GM18867 (cell line): ENCODE results near the gene SBK1.
A peak's percentile ranks its signal among the peaks of the same experiment; 100 is the strongest.
"Not testable (repeated sequence)": the region's sequence is repeated elsewhere in the genome, so short reads cannot be mapped to it uniquely, and the experiment has no call there.

Experiments used
- ATAC-seq: cut with Tn5 transposase; IDR thresholded peaks from one replicate; pipeline ENCODE4 v1.9.1; 2021; ENCODE audit warnings: mild to moderate bottlenecking, moderate library complexity; ENCODE audit not compliant: unreplicated experiment

The SBK1 gene

DNA sequence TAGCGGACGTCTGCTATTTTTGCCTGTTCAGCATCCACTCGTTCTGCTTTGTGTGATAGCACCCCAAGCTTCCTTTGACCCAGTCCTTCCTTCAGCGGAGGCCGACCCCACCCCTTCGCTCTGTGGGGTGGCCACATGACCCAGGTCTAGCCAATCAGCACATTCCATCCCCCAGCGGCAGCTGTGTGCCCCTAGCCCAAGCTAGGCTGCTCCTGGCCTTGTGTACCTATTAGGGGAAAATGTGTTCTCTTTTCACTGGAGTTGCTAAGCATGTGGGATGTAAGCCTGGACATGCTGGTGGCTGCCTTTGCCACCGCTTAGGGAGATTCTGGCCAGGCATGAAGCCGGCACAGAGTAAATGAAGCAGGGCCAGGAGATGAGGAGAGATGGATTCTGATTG, 37.9 kb downstream of the SBK1 start:
- ATAC-seq = not testable (repeated sequence)

GRCh38 chr16:28330981-28331380, 38.7 kb downstream of the SBK1 start:
- ATAC-seq = not testable (repeated sequence)

GRCh38 chr16:28332632-28333031, 40.3 kb downstream of the SBK1 start:
- ATAC-seq = not testable (repeated sequence)

DNA sequence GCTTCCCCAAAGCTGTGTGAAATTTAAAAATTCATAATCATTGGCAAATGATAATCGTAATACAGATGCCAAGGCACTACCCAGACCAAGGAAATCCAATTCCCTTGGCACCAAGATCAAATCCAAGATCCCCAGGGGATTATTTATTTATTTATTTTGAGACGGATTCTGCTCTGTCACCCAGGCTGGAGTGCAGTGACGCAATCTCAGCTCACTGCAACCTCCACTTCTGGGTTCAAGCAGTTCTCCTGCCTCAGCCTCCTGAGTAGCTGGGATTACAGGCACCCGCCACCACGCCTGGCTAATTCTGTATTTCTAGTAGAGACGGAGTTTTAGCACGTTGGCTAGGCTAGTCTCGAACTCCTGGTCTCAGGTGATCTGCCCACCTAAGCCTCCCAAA, 43.4 kb downstream of the SBK1 start:
- not testable (repeated sequence) for ATAC-seq

DNA sequence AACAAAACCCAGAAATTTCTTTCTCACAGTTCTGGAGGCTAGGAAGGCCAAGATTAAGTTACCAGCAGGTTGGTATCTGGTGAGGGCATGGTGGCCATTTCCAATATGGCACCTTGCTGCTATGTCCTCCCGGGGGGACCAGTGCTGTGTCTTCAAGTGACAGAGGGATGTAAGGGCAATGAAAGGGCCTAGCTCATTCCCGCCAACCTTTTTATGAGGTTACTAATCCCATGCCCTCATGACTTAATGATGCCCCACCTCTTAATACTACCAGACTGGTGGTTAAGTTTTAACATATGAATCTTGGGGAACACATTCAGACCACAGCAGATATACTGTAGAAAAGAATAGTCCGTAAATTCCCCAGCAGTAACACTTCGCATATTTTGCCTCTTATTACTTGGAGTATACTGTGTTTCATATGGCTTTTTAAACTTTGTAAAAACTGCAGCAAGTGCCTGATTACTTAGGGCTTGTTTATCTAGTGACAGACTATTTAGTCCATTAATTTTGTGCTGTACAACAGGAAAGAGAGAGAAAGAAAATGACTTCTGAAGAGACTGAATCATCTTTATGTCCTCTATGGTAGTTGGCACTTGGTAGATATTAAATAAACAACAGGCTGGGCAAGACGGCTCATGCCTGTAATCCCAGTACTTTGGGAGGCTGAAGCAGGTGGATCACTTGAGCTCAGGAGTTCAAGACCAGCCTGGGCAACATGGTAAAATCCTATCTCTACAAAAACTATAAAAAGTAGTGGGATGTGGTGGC, 44.8 kb downstream of the SBK1 start:
- ATAC-seq = not testable (repeated sequence)

DNA sequence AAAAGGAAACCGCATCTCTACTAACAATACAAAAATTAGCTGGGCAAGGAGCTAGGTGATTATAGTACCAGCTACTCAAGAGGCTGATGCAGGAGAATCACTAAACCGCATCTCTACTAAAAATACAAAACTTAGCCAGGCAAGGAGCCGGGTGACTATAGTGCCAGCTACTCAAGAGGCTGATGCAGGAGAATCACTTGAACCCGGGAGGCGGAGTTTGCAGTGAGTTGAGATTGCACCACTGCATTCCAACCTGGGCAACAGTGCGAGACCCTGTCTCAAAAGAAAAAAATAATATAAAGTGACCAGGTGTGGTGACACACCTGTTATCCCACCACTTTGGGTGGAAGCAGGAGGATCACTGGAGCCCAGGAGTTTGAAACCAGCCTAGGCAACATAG, 45.9 kb downstream of the SBK1 start:
- not testable (repeated sequence) for ATAC-seq

DNA sequence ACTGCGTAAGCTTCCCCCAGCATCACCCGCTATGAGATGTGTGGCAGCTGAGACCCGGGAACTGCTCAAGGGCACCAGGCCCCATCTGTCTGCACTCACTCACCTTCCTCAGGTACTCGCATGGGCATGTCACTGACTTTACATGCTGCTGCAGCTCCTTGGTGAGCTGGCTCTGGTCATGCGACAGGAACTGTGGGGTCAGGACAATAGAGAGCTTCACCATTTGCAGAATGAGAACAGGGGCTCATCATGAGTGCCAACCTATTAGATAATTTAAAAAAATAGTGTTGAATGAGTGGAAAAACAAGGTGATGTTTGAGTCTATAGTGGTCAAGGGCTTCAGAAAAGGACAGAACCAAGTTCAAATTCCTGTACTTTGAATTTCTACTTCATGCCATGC, 70.3 kb downstream of the SBK1 start:
- ATAC-seq = not testable (repeated sequence)

DNA sequence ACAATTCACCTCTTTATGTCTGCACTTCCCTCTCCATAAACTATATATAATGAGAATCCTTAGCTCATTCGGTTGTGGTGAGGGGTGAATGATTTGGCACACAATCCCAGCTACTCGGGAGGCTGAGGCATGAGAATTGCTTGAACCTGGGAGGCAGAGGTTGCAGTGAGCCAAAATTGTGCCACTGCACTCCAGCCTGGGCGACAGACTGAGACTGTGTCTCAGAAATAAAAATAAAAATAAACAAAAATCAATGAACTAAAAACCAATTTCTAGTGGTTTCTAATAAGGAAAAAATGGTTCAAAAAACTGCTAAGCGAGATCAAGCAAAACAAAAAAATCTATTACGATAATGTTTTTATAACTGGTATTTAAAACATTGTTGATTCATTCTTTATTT, 71.1 kb downstream of the SBK1 start, which contains the start of gene NPIPB6:
Gene NPIPB6, minus strand, starts transcription at position 101 of the 400 bp plus-strand sequence. CDS start 686 bp downstream, outside the sequence.
- not testable (repeated sequence) for ATAC-seq

DNA sequence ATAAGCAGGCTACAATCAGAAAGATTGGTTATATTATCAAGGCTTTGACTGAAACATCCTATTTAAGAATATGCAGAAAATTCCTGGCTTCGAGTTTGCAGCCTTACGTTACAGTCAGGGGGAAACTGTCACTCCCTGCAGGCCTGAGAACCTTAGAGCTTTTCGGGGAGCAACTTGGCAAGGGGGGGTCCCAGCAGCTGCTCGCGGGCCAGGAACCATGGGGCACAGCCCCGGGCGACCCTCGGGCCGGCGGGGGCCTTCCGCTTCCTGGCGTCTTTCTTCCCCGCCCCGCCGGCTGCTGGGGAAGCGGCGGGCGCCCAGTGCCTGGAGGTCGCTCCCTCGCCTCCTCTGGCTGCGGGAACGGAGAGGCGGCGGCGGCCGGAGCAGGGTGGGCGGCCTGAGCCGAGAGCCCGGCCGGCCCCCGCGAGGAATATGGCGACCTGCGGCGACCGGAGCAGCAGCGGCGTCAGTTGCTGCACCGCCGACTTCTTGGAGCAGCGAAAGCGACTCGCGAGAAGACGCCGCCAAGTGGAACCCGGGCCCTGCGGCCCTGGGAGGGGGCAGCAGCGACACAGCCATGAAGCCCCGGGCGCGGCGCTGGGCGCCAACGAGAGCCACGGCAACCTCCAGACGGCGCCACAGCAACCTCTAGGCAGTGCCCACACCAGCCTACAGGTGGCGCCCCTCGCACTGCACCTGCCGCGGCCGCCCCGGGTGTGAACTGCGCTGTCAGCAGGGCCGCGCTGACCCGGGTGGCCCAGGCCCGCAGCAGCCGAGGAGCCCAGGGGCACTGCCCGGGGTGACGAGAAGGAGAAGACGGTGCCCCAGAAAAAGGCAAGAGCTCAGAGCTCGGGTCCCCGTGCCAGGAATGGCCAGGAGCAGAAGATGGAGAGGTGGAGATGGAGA, 72.2 kb downstream of the SBK1 start:
- ATAC-seq = peak; percentile 97

GRCh38 chr16:28367926-28368325, 75.6 kb downstream of the SBK1 start:
- ATAC-seq = not testable (repeated sequence)
